Endometrial microvascular endothelial cells (primary cell): ENCODE results near the gene C3orf38. TPM values are rescaled to one million over a fixed set of nuclear protein-coding genes. Genes with fewer than 3 reads are reported as not detected.
"Not testable (repeated sequence)": the region's sequence is repeated elsewhere in the genome, so short reads cannot be mapped to it uniquely, and the experiment has no call there.

Experiments
- in situ Hi-C: cut with HindIII; loops from 2 replicates; pipeline ENCODE4 v1.10.0; 2017; ENCODE audit warnings: low sequenced_read_pairs, low pct_unique_long_range_greater_than_20kb; ENCODE audit errors: inconsistent ontology term
- total RNA-seq: library from RNA; depleted of rRNA; stranded (reverse); fragments of >200 nt; gene quantifications from one replicate; pipeline ENCODE4 v1.2.3, GENCODE V29; 2015; ENCODE audit errors: inconsistent ontology term

C3orf38 gene
- total RNA-seq = 15.2 TPM

GRCh38 chr3:88149509-88150362, at the start of gene C3orf38:
C3orf38 (plus strand) TSS chr3:88149959; CDS start chr3:88150053, 94 bp downstream.
- in situ Hi-C loops = no loop called here

- in situ Hi-C loops = no loop called here
Measured at GRCh38 chr3:88101142-88101541, 48.6 kb upstream of the C3orf38 start.

- in situ Hi-C loops = no loop called here
Measured at GRCh38 chr3:88105325-88105724, 44.4 kb upstream of the C3orf38 start.

- in situ Hi-C loops = no loop called here
Measured at GRCh38 chr3:88112289-88112688, 37.5 kb upstream of the C3orf38 start.

GRCh38 chr3:88113311-88114162, 36.2 kb upstream of the C3orf38 start:
- in situ Hi-C loops = no loop called here

- in situ Hi-C loops = no loop called here
Measured at GRCh38 chr3:88114878-88115549, 34.7 kb upstream of the C3orf38 start.

- in situ Hi-C loops = no loop called here
Measured at GRCh38 chr3:88117683-88118082, 32.1 kb upstream of the C3orf38 start.

GRCh38 chr3:88118603-88119002, 31.2 kb upstream of the C3orf38 start:
- in situ Hi-C loops = not testable (repeated sequence)

- in situ Hi-C loops = no loop called here
Measured at GRCh38 chr3:88123526-88123925, 26.2 kb upstream of the C3orf38 start.

GRCh38 chr3:88131695-88132094, 18.1 kb upstream of the C3orf38 start:
- in situ Hi-C loops = no loop called here

GRCh38 chr3:88132894-88133293, 16.9 kb upstream of the C3orf38 start:
- in situ Hi-C loops = no loop called here

- in situ Hi-C loops = no loop called here
Measured at GRCh38 chr3:88133711-88134263, 16.0 kb upstream of the C3orf38 start.

GRCh38 chr3:88137836-88138235, 11.9 kb upstream of the C3orf38 start:
- in situ Hi-C loops = no loop called here

- in situ Hi-C loops = no loop called here
Measured at GRCh38 chr3:88141458-88142083, 8.2 kb upstream of the C3orf38 start.

GRCh38 chr3:88142094-88142624, 7.6 kb upstream of the C3orf38 start:
- in situ Hi-C loops = no loop called here

- in situ Hi-C loops = no loop called here
Measured at GRCh38 chr3:88147261-88147660, 2.5 kb upstream of the C3orf38 start.

GRCh38 chr3:88148651-88149050, 1.1 kb upstream of the C3orf38 start:
- in situ Hi-C loops = no loop called here

- in situ Hi-C loops = no loop called here
Measured at GRCh38 chr3:88149101-88149508, 654 bp upstream of the C3orf38 start.
